ENCODE data around the gene SDSL. TPM values are rescaled to one million over a fixed set of nuclear protein-coding genes. Genes with fewer than 3 reads are reported as not detected.

The SDSL gene
- total and polyA plus RNA-seq, 2 of the 13 experiments (the other 11 are each of a cell fraction or from before 2014, with no cell fraction given), result 1.2 to 1.7 TPM

- Histone ChIP-seq H3K27me3 (ENCODE audit: control insufficient read depth in 1 of 2, insufficient read depth in 2 of 2, low read length in 2 of 2) (peaks cover 1 to 5% of the 10 kb centered on the region in 2 experiments; a peak in 3 of 5 replicates), H3K79me2 (ENCODE audit: insufficient read depth, low read length) (no peaks in the 10 kb centered on the region), H3K4me1 (ENCODE audit: insufficient read depth, low read length) (peaks cover 8% of the 10 kb centered on the region; the same call in 1 of the 2 replicates), H3K4me2 (ENCODE audit: low read depth, low read length) (no peak overlapping the region), H3K4me3 (replicated peaks in 1 of 3; ENCODE audit: insufficient read depth in 1 of 3, low read depth in 2 of 3, low read length in 3 of 3) (no peak overlapping the region), H3K9me3 (ENCODE audit: low read length) (no peaks in the 10 kb centered on the region), H3K9ac (ENCODE audit: insufficient read depth, low read depth, low read length) (no peak overlapping the region), H2AFZ (ENCODE audit: low read length) (no peak overlapping the region), H3K27ac (ENCODE audit: extremely low read length, insufficient read depth, low read length) (no peak overlapping the region), H3K36me3 (replicated peaks in 1 of 2; ENCODE audit: control insufficient read depth in 1 of 2, insufficient read depth in 2 of 2, low read length in 2 of 2) (no peaks in the 10 kb centered on the region), H4K20me1 (ENCODE audit: insufficient read depth, low read length) (no peaks in the 10 kb centered on the region)
- no peak for FAIRE-seq
- intact Hi-C loops (cut with micrococcal nuclease; ENCODE audit: unreplicated experiment) (no loop called here), in situ Hi-C loops (cut with HindIII; ENCODE audit: extremely low pct_ligation_motif_present, low pct_unique_long_range_greater_than_20kb) (no loop called here)
- DNase-seq (ENCODE audit: low spot score), result no peak
- no TSS peak for BruUV-seq (replicated peaks)
- CTCF ChIA-PET (ENCODE audit: low intra/inter-chr PET ratio, low total read pairs), result no interaction called here
- POLR2A ChIA-PET, result no interaction called here
- TF ChIP-seq ZNF841 (CRISPR knock-in tag; IDR thresholded peaks at IDR 0.05; ENCODE audit: borderline replicate concordance) (no peak), KDM6A (CRISPR knock-in tag; IDR thresholded peaks at IDR 0.05; ENCODE audit: low read depth) (no peak), STAT6 (CRISPR knock-in tag; IDR thresholded peaks at IDR 0.05; ENCODE audit: borderline replicate concordance) (no peak), YEATS2 (CRISPR knock-in tag; IDR thresholded peaks at IDR 0.05; ENCODE audit: borderline replicate concordance) (no peak), ZNF225 (CRISPR knock-in tag; IDR thresholded peaks at IDR 0.05) (no peak), ZNF180 (CRISPR knock-in tag; IDR thresholded peaks at IDR 0.05; ENCODE audit: borderline replicate concordance, low read depth) (no peak), CSRNP2 (CRISPR knock-in tag; conservative IDR thresholded peaks at IDR 0.05; ENCODE audit: low read depth) (no peak), ZKSCAN8 (CRISPR knock-in tag; IDR thresholded peaks at IDR 0.05; ENCODE audit: borderline replicate concordance) (no peak), ZNF260 (CRISPR knock-in tag; IDR thresholded peaks at IDR 0.05; ENCODE audit: borderline replicate concordance, low read depth) (no peak), FOXP1 (IDR thresholded peaks at IDR 0.05) (no peak), FOXP1 (CRISPR knock-in tag; IDR thresholded peaks at IDR 0.05) (no peak), RNF219 (CRISPR knock-in tag; IDR thresholded peaks at IDR 0.05) (no peak), MTF1 (CRISPR knock-in tag; IDR thresholded peaks at IDR 0.05) (no peak), JARID2 (CRISPR knock-in tag; IDR thresholded peaks at IDR 0.05; ENCODE audit: insufficient replicate concordance) (no peak), CTCF (CRISPR knock-in tag; IDR thresholded peaks at IDR 0.05) (no peak), IRF9 (CRISPR knock-in tag; IDR thresholded peaks at IDR 0.05; ENCODE audit: borderline replicate concordance) (no peak)
- no peak for ATAC-seq
- 42% methylated on average over 3 of the region's 3 CpGs for WGBS (ENCODE audit: low lambda C conversion rate)
Measured at GRCh38 chr12:113405694-113406093, 16.5 kb upstream of the SDSL start.
